SK-N-MC (cell line): ENCODE measurements around the gene CSRNP2.

Experiments used
- DNase-seq: peaks from one replicate; pipeline ENCODE4 v3.0.0-alpha.2; 2011; ENCODE audit warnings: low read depth, low spot score
- H3K27ac ChIP-seq: fragments of 200-600 bp; sonication (generic); 2 replicates; pipeline ENCODE4 v1.5.1; 2016; ENCODE audit warnings: mixed run types
- H3K36me3 ChIP-seq: fragments of 200-600 bp; sonication (generic); 2 replicates; pipeline ENCODE4 v1.6.1; 2017; ENCODE audit warnings: antibody characterized with exemption, low read length, mixed read lengths; ENCODE audit not compliant: insufficient read depth
- H3K4me3 ChIP-seq: fragments of 200-600 bp; sonication (generic); 2 replicates; pipeline ENCODE4 v1.5.1; 2016
- H3K9ac ChIP-seq: fragments of 200-600 bp; sonication (generic); 2 replicates; pipeline ENCODE4 v1.8.0; 2017; ENCODE audit warnings: mixed run types, mixed read lengths; ENCODE audit not compliant: insufficient read length
- H3K9me3 ChIP-seq: fragments of 200-600 bp; sonication (generic); 2 replicates; pipeline ENCODE4 v1.6.1; 2017; ENCODE audit warnings: low read depth, mild to moderate bottlenecking, antibody characterized with exemption, low read length, moderate library complexity, mixed read lengths
- EZH2 ChIP-seq: fragments of 200-600 bp; sonication (generic); IDR thresholded peaks from one replicate; pipeline ENCODE4 v1.6.1; 2017; ENCODE audit warnings: antibody characterized with exemption
- FOXP2 ChIP-seq: optimal IDR thresholded peaks from 2 replicates; pipeline ENCODE3; 2011; ENCODE audit warnings: mild to moderate bottlenecking, moderate library complexity; ENCODE audit not compliant: insufficient read depth; ENCODE audit errors: extremely low read length, control extremely low read depth
- POLR2AphosphoS5 ChIP-seq: IDR thresholded peaks from 2 replicates; pipeline ENCODE4 v1.6.1; 2012; ENCODE audit warnings: mild to moderate bottlenecking, low read depth, low read length, borderline replicate concordance

The CSRNP2 gene

GRCh38 chr12:51118706-51119105 is 35.3 kb upstream of the CSRNP2 start:
- Histone ChIP-seq H3K36me3 (no peaks in the 10 kb centered on the region), H3K27ac (no peak overlapping the region), H3K9ac (no peak overlapping the region), H3K9me3 (no peaks in the 10 kb centered on the region), H3K4me3 (no peak overlapping the region)
- TF ChIP-seq EZH2 (no peak), FOXP2 (no peak), POLR2AphosphoS5 (no peak)
- no peak for DNase-seq

GRCh38 chr12:51115533-51115932 is 32.1 kb upstream of the CSRNP2 start:
- TF ChIP-seq FOXP2 (no peak), POLR2AphosphoS5 (no peak), EZH2 (no peak)
- DNase-seq: no peak
- Histone ChIP-seq H3K9me3 (no peaks in the 10 kb centered on the region), H3K36me3 (no peaks in the 10 kb centered on the region), H3K4me3 (no peak overlapping the region), H3K9ac (no peak overlapping the region), H3K27ac (no peak overlapping the region)

- H3K36me3 ChIP-seq: peaks cover 4% of the 10 kb centered on the region; the same call in 1 of the 2 replicates
- no peak for DNase-seq
- H3K9me3 ChIP-seq: no peaks in the 10 kb centered on the region
- no peak overlapping the region for H3K27ac ChIP-seq
- H3K4me3 ChIP-seq: no peak overlapping the region
- TF ChIP-seq FOXP2 (no peak), POLR2AphosphoS5 (no peak), EZH2 (no peak)
- no peak overlapping the region for H3K9ac ChIP-seq
These were observed 24.7 kb upstream of the CSRNP2 start for GRCh38 chr12:51108136-51108535.

- Histone ChIP-seq H3K9ac (no peak overlapping the region), H3K27ac (no peak overlapping the region), H3K9me3 (no peaks in the 10 kb centered on the region), H3K36me3 (peaks cover 4% of the 10 kb centered on the region; the same call in 1 of the 2 replicates), H3K4me3 (no peak overlapping the region)
- no peak for DNase-seq
- TF ChIP-seq POLR2AphosphoS5 (no peak), FOXP2 (no peak), EZH2 (no peak)
These were observed 20.6 kb upstream of the CSRNP2 start for GRCh38 chr12:51103977-51104376.

- Histone ChIP-seq H3K9ac (no peak overlapping the region), H3K9me3 (no peaks in the 10 kb centered on the region), H3K4me3 (no peak overlapping the region), H3K36me3 (no peaks in the 10 kb centered on the region), H3K27ac (no peak overlapping the region)
- no peak for TF ChIP-seq POLR2AphosphoS5
- no peak for TF ChIP-seq FOXP2
- TF ChIP-seq EZH2: no peak
- no peak for DNase-seq
These were observed 15.2 kb upstream of the CSRNP2 start for GRCh38 chr12:51098611-51099010.

GRCh38 chr12:51090705-51091229 is 7.4 kb upstream of the CSRNP2 start:
- H3K27ac ChIP-seq: no peak overlapping the region
- no peaks in the 10 kb centered on the region for H3K9me3 ChIP-seq
- no peaks in the 10 kb centered on the region for H3K36me3 ChIP-seq
- H3K4me3 ChIP-seq: no peak overlapping the region
- no peak for DNase-seq
- no peak overlapping the region for H3K9ac ChIP-seq
- TF ChIP-seq POLR2AphosphoS5: no peak
- no peak for TF ChIP-seq FOXP2
- no peak for TF ChIP-seq EZH2

GRCh38 chr12:51087818-51088217 is 4.4 kb upstream of the CSRNP2 start:
- Histone ChIP-seq H3K4me3 (no peak overlapping the region), H3K9ac (no peak overlapping the region), H3K27ac (no peak overlapping the region), H3K9me3 (no peaks in the 10 kb centered on the region), H3K36me3 (no peaks in the 10 kb centered on the region)
- DNase-seq: no peak
- no peak for TF ChIP-seq POLR2AphosphoS5
- TF ChIP-seq FOXP2: no peak
- no peak for TF ChIP-seq EZH2

- no peak overlapping the region for H3K9ac ChIP-seq
- no peaks in the 10 kb centered on the region for H3K36me3 ChIP-seq
- TF ChIP-seq POLR2AphosphoS5: no peak
- no peak overlapping the region for H3K4me3 ChIP-seq
- H3K27ac ChIP-seq: no peak overlapping the region
- DNase-seq: no peak
- H3K9me3 ChIP-seq: no peaks in the 10 kb centered on the region
These were observed 3.5 kb upstream of the CSRNP2 start for GRCh38 chr12:51086933-51087332.

- H3K9ac ChIP-seq: no peak overlapping the region
- H3K4me3 ChIP-seq: no peak overlapping the region
- TF ChIP-seq FOXP2 (no peak), EZH2 (no peak), POLR2AphosphoS5 (no peak)
- H3K36me3 ChIP-seq: no peaks in the 10 kb centered on the region
- no peak overlapping the region for H3K27ac ChIP-seq
- H3K9me3 ChIP-seq: no peaks in the 10 kb centered on the region
- DNase-seq: no peak
These were observed 2.4 kb upstream of the CSRNP2 start for GRCh38 chr12:51085757-51086156.
